ENCODE data around the gene SNX2. TPM values are rescaled to one million over a fixed set of nuclear protein-coding genes. Genes with fewer than 3 reads are reported as not detected.
"Not testable (repeated sequence)": the region's sequence is repeated elsewhere in the genome, so short reads cannot be mapped to it uniquely, and the experiment has no call there.

The SNX2 gene
- 70.5 and 75.1 TPM in 2 replicates for total RNA-seq (2014; rRNA removed; shearing (Covaris generic))

- peak; percentile 78 for DNase-seq (ENCODE audit: low spot score)
Observed at GRCh38 chr5:122774861-122775549, at the start of gene SNX2. TSS of gene SNX2 (plus strand) at chr5:122775080. CDS start at chr5:122775104, 24 bp downstream.

GRCh38 chr5:122727112-122727541 is 47.8 kb upstream of the SNX2 start:
- DNase-seq (ENCODE audit: low spot score) = peak; percentile 23

GRCh38 chr5:122730037-122730436 is 44.8 kb upstream of the SNX2 start:
- DNase-seq (ENCODE audit: low spot score) = no peak

- DNase-seq (ENCODE audit: low spot score) = no peak
Observed at GRCh38 chr5:122730456-122730855, 44.4 kb upstream of the SNX2 start.

- no peak for DNase-seq (ENCODE audit: low spot score)
Observed at GRCh38 chr5:122736086-122736845, 38.6 kb upstream of the SNX2 start.

GRCh38 chr5:122738088-122738487 is 36.8 kb upstream of the SNX2 start:
- DNase-seq (ENCODE audit: low spot score) = no peak

- no peak for DNase-seq (ENCODE audit: low spot score)
Observed at GRCh38 chr5:122741681-122742080, 33.2 kb upstream of the SNX2 start.

- DNase-seq (ENCODE audit: low spot score) = no peak
Observed at GRCh38 chr5:122743261-122743660, 31.6 kb upstream of the SNX2 start.

- no peak for DNase-seq (ENCODE audit: low spot score)
Observed at GRCh38 chr5:122745597-122745996, 29.3 kb upstream of the SNX2 start.

GRCh38 chr5:122749886-122750285 is 25.0 kb upstream of the SNX2 start:
- DNase-seq (ENCODE audit: low spot score) = no peak

GRCh38 chr5:122751293-122751782 is 23.5 kb upstream of the SNX2 start:
- no peak for DNase-seq (ENCODE audit: low spot score)

- no peak for DNase-seq (ENCODE audit: low spot score)
Observed at GRCh38 chr5:122753500-122753899, 21.4 kb upstream of the SNX2 start.

- DNase-seq (ENCODE audit: low spot score) = no peak
Observed at GRCh38 chr5:122755783-122756182, 19.1 kb upstream of the SNX2 start.

GRCh38 chr5:122756264-122756911 is 18.5 kb upstream of the SNX2 start:
- peak; percentile 55 for DNase-seq (ENCODE audit: low spot score)

GRCh38 chr5:122757285-122757684 is 17.6 kb upstream of the SNX2 start:
- no peak for DNase-seq (ENCODE audit: low spot score)

- no peak for DNase-seq (ENCODE audit: low spot score)
Observed at GRCh38 chr5:122759241-122760070, 15.4 kb upstream of the SNX2 start.

GRCh38 chr5:122760236-122760635 is 14.6 kb upstream of the SNX2 start:
- no peak for DNase-seq (ENCODE audit: low spot score)

GRCh38 chr5:122761115-122761514 is 13.8 kb upstream of the SNX2 start:
- DNase-seq (ENCODE audit: low spot score) = no peak

- not testable (repeated sequence) for DNase-seq (ENCODE audit: low spot score)
Observed at GRCh38 chr5:122761896-122762295, 13.0 kb upstream of the SNX2 start.

- no peak for DNase-seq (ENCODE audit: low spot score)
Observed at GRCh38 chr5:122766130-122766529, 8.8 kb upstream of the SNX2 start.

- no peak for DNase-seq (ENCODE audit: low spot score)
Observed at GRCh38 chr5:122770477-122770876, 4.4 kb upstream of the SNX2 start.

- DNase-seq (ENCODE audit: low spot score) = peak; percentile 87
Observed at GRCh38 chr5:122772446-122772845, 2.4 kb upstream of the SNX2 start.
